ENCODE data around the gene RHOT1.

- TF ChIP-seq EZH2phosphoT487 (IDR thresholded peaks at IDR 0.05; ENCODE audit: insufficient read depth, low read depth) = no peak
- TF ChIP-seq EZH2 (IDR thresholded peaks at IDR 0.05; ENCODE audit: insufficient read depth, poor library complexity, severe bottlenecking) = no peak
Measured at GRCh38 chr17:32125848-32126153, 16.5 kb upstream of the RHOT1 start.

Measured in GM23248 (cell line).